SK-N-MC (cell line): ENCODE measurements around the gene LHFPL3.

Source experiments
- DNase-seq: peaks from one replicate; pipeline ENCODE4 v3.0.0-alpha.2; 2011; ENCODE audit warnings: low read depth, low spot score
- H3K27ac ChIP-seq: fragments of 200-600 bp; sonication (generic); 2 replicates; pipeline ENCODE4 v1.5.1; 2016; ENCODE audit warnings: mixed run types
- H3K36me3 ChIP-seq: fragments of 200-600 bp; sonication (generic); 2 replicates; pipeline ENCODE4 v1.6.1; 2017; ENCODE audit warnings: antibody characterized with exemption, low read length, mixed read lengths; ENCODE audit not compliant: insufficient read depth
- H3K4me3 ChIP-seq: fragments of 200-600 bp; sonication (generic); 2 replicates; pipeline ENCODE4 v1.5.1; 2016
- H3K9ac ChIP-seq: fragments of 200-600 bp; sonication (generic); 2 replicates; pipeline ENCODE4 v1.8.0; 2017; ENCODE audit warnings: mixed run types, mixed read lengths; ENCODE audit not compliant: insufficient read length
- H3K9me3 ChIP-seq: fragments of 200-600 bp; sonication (generic); 2 replicates; pipeline ENCODE4 v1.6.1; 2017; ENCODE audit warnings: low read depth, mild to moderate bottlenecking, antibody characterized with exemption, low read length, moderate library complexity, mixed read lengths
- EZH2 ChIP-seq: fragments of 200-600 bp; sonication (generic); IDR thresholded peaks from one replicate; pipeline ENCODE4 v1.6.1; 2017; ENCODE audit warnings: antibody characterized with exemption
- FOXP2 ChIP-seq: optimal IDR thresholded peaks from 2 replicates; pipeline ENCODE3; 2011; ENCODE audit warnings: mild to moderate bottlenecking, moderate library complexity; ENCODE audit not compliant: insufficient read depth; ENCODE audit errors: extremely low read length, control extremely low read depth
- POLR2AphosphoS5 ChIP-seq: IDR thresholded peaks from 2 replicates; pipeline ENCODE4 v1.6.1; 2012; ENCODE audit warnings: mild to moderate bottlenecking, low read depth, low read length, borderline replicate concordance

LHFPL3 gene

DNA sequence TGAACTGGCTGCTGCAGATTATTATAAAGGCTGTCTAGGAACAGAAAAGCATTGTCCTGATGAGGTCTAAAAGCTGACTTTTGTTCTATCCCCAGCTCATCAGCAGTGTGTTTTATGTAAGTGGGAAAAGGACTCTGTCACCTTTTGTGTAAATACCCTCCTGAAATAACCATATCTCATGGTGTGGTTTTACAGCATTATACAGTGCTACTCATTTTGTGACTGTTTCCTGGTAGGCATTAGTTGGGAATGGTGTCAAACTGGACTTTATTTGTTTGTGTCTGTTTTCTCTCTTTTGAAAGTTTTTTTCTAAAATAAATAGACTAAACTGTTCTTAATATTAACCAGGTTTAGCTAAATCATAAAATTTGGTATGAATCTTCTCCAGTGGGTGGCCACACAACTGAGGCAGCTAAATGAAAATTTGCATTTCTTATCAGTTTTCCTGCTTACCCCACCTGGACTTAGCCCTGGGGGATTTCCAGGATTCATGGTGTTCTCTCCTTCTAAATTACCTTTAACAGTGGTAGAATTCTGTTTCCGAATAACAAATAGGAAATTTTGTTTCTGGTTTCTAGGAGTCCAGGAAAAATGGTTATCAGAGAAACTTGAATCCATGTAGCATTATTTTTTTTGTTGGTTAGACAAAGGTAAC lies 140.9 kb downstream of the LHFPL3 start:
- H3K36me3 ChIP-seq = no peaks in the 10 kb centered on the region
- TF ChIP-seq POLR2AphosphoS5 (no peak), FOXP2 (no peak)
- DNase-seq = no peak
- H3K9ac ChIP-seq = no peak overlapping the region
- no peak overlapping the region for H3K4me3 ChIP-seq
- no peak overlapping the region for H3K27ac ChIP-seq
- H3K9me3 ChIP-seq = no peaks in the 10 kb centered on the region

GRCh38 chr7:104480529-104480928 lies 152.1 kb downstream of the LHFPL3 start:
- TF ChIP-seq EZH2 (no peak), POLR2AphosphoS5 (no peak), FOXP2 (no peak)
- Histone ChIP-seq H3K27ac (no peak overlapping the region), H3K9me3 (no peaks in the 10 kb centered on the region), H3K9ac (no peak overlapping the region), H3K36me3 (no peaks in the 10 kb centered on the region), H3K4me3 (no peak overlapping the region)
- DNase-seq = no peak

DNA sequence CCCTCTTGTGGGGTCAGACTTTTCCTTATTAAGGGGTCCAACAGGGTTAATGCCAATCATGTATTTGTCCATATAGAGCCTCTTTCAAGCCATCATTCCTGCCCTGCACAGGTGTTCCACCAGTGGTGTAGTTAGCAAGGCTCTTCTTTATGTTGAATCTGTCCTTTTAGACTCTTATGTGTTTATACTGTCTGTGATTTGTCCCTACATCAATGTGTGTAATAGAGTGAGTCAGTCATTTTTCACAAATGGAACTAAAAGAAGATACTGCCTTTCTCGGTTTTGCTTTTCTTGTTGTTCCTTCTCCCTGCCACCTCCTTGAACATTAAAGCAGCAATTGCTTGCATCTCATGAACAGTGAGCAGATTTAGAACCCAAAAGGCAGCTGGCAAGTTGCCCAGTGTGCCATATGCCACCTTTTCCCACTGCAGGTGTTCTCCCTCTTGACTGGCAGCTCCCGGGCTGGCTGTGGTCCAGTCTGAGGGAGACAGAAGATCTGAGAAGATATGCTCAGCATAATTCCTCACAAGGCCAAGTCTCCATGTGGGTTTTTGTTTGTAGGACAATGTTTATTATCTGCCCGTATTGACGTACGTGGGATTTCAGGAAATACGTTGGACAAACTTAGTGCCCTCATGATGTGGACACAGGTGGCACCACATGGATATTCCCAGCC lies 154.1 kb downstream of the LHFPL3 start:
- Histone ChIP-seq H3K9ac (no peak overlapping the region), H3K36me3 (no peaks in the 10 kb centered on the region), H3K4me3 (no peak overlapping the region), H3K27ac (no peak overlapping the region), H3K9me3 (no peaks in the 10 kb centered on the region)
- DNase-seq = no peak
- TF ChIP-seq FOXP2 (no peak), EZH2 (no peak)

DNA sequence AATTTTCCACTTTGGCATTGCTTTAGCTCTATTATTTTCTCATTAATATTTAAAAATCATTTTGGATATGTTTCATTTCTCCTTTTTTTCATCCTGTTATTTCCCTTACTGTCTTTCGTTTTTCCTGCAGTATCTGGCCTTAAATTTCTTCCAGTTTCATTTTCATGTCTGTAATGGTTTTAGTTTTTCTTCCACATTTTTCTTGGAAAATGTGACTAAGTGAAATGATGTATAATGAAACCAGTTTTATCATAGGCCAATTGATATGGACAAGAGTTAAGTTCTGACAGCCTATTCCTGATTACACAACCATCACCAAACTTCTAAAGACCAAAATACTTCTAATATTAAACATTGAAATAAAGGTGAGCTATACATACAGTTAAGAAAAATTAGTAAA lies 158.5 kb downstream of the LHFPL3 start:
- Histone ChIP-seq H3K36me3 (no peaks in the 10 kb centered on the region), H3K9me3 (no peaks in the 10 kb centered on the region), H3K4me3 (no peak overlapping the region), H3K9ac (no peak overlapping the region), H3K27ac (no peak overlapping the region)
- no peak for TF ChIP-seq POLR2AphosphoS5
- TF ChIP-seq EZH2 = no peak
- no peak for TF ChIP-seq FOXP2
- DNase-seq = no peak

DNA sequence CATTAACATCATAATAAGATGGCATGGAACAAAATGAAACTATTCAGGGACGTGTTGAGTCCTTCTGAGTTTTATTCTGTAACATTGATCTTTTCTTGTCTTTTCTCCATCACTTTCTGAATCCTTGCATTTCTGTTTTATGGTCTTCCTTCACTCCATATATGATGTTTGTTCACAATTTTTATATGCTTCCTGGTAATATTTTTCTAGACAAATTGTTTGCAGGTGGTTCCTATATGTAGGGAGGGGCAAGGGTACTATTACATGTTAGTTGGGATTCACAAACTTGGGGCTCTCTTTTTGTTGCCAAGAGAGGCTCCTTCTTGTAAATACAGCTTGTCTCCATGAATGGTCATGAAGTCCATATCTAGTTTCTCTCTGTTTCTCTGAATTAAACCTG lies 159.2 kb downstream of the LHFPL3 start:
- Histone ChIP-seq H3K9me3 (no peaks in the 10 kb centered on the region), H3K4me3 (no peak overlapping the region), H3K9ac (no peak overlapping the region), H3K36me3 (no peaks in the 10 kb centered on the region), H3K27ac (no peak overlapping the region)
- no peak for TF ChIP-seq EZH2
- no peak for TF ChIP-seq POLR2AphosphoS5
- no peak for TF ChIP-seq FOXP2
- DNase-seq = no peak

- TF ChIP-seq POLR2AphosphoS5 (no peak), EZH2 (no peak), FOXP2 (no peak)
- no peaks in the 10 kb centered on the region for H3K9me3 ChIP-seq
- no peaks in the 10 kb centered on the region for H3K36me3 ChIP-seq
- no peak overlapping the region for H3K9ac ChIP-seq
- no peak for DNase-seq
- H3K4me3 ChIP-seq = no peak overlapping the region
- no peak overlapping the region for H3K27ac ChIP-seq
Measured at GRCh38 chr7:104497379-104497967, 169.1 kb downstream of the LHFPL3 start.

GRCh38 chr7:104499975-104500374 lies 171.6 kb downstream of the LHFPL3 start:
- TF ChIP-seq EZH2 (no peak), POLR2AphosphoS5 (no peak), FOXP2 (no peak)
- Histone ChIP-seq H3K36me3 (no peaks in the 10 kb centered on the region), H3K9me3 (no peaks in the 10 kb centered on the region), H3K9ac (no peak overlapping the region), H3K4me3 (no peak overlapping the region), H3K27ac (no peak overlapping the region)
- DNase-seq = no peak

- no peak for TF ChIP-seq POLR2AphosphoS5
- no peak for TF ChIP-seq FOXP2
- TF ChIP-seq EZH2 = no peak
- no peak overlapping the region for H3K27ac ChIP-seq
Measured at GRCh38 chr7:104509874-104510273, 181.5 kb downstream of the LHFPL3 start.

GRCh38 chr7:104524853-104525252 lies 196.4 kb downstream of the LHFPL3 start:
- TF ChIP-seq EZH2 (no peak), POLR2AphosphoS5 (no peak), FOXP2 (no peak)
- H3K4me3 ChIP-seq = no peak overlapping the region
- no peaks in the 10 kb centered on the region for H3K36me3 ChIP-seq
- no peak overlapping the region for H3K27ac ChIP-seq
- no peaks in the 10 kb centered on the region for H3K9me3 ChIP-seq
- DNase-seq = no peak
- H3K9ac ChIP-seq = no peak overlapping the region

More at GRCh38 chr7:104509874-104510273, 181.5 kb downstream of the LHFPL3 start:
- DNase-seq = no peak
- Histone ChIP-seq H3K9me3 (no peaks in the 10 kb centered on the region), H3K36me3 (no peaks in the 10 kb centered on the region), H3K4me3 (no peak overlapping the region), H3K9ac (no peak overlapping the region)
